MM.1S (cell line): ENCODE data around the gene CERS2.

ENCODE experiments used
- CTCF ChIP-seq: fragments of 300-600 bp; sonication (generic); IDR thresholded peaks from 2 replicates; pipeline ENCODE4 v1.5.1; 2016; ENCODE audit warnings: antibody characterized with exemption, low read length, mixed read lengths
- EZH2 ChIP-seq: fragments of 300-600 bp; sonication (generic); optimal IDR thresholded peaks from 2 replicates; pipeline ENCODE3; 2017; ENCODE audit warnings: low read depth, mild to moderate bottlenecking, antibody characterized with exemption, low read length, mixed read lengths
- EZH2phosphoT487 ChIP-seq: fragments of 300-600 bp; sonication (generic); IDR thresholded peaks from 2 replicates; pipeline ENCODE4 v1.6.1; 2018; ENCODE audit warnings: antibody characterized with exemption, low read length

GRCh38 chr1:150926097-150926741, 48.4 kb downstream of the CERS2 start, which contains the start of gene SETDB1:
- TF ChIP-seq CTCF: no peak
- TF ChIP-seq EZH2: no peak
- TF ChIP-seq EZH2phosphoT487: no peak
